SK-N-SH (cell line): ENCODE results near the gene RAC3. TPM values are rescaled to one million over a fixed set of nuclear protein-coding genes. Genes with fewer than 3 reads are reported as not detected.
A peak's percentile ranks its signal among the peaks of the same experiment; 100 is the strongest.

ENCODE experiments used
- CTCF ChIA-PET: fragments of 300-600, 350-600 bp; formaldehyde crosslinking; extraction: SDS; loops from one replicate; lab custom pipeline; 2021; lab: Yijun Ruan, JAX
- POLR2A ChIA-PET: fragments of 350-600 bp; sonication (Branson Sonifier 250); formaldehyde crosslinking; extraction: SDS; loops from one replicate; lab custom pipeline; 2020; ENCODE audit warnings: antibody characterized with exemption, inconsistent platforms; lab: Yijun Ruan, JAX
- DNase-seq: peaks from one replicate; pipeline ENCODE4 v3.0.0; 2012
- H2AFZ ChIP-seq: fragments of 200-600 bp; sonication (generic); 2 replicates; pipeline ENCODE4 v1.8.1; 2016; ENCODE audit warnings: antibody characterized with exemption, mild to moderate bottlenecking, low read depth
- H3F3A ChIP-seq: fragments of 200-600 bp; sonication (generic); replicated peaks from 2 replicates; pipeline ENCODE3; 2016; ENCODE audit warnings: antibody characterized with exemption, mild to moderate bottlenecking; ENCODE audit not compliant: insufficient read depth
- H3K27ac ChIP-seq, 2 experiments: fragments of 200-500 bp in 1 of 2; fragments of 200-600 bp in 1 of 2; sonication (Bioruptor generic) in 1 of 2; sonication (generic), shearing (Covaris generic) in 1 of 2; 2 replicates each; pipeline versions ENCODE4 v1.5.1 to v1.6.1; 2014 to 2016; ENCODE audit warnings: low read depth in 2 of 2, inconsistent platforms in 1 of 2, low read length in 1 of 2, mild to moderate bottlenecking in 1 of 2, mixed read lengths in 1 of 2
- H3K27me3 ChIP-seq: fragments of 200-600 bp; sonication (generic), shearing (Covaris generic); 2 replicates; pipeline ENCODE4 v1.6.1; 2016; ENCODE audit warnings: mixed run types; ENCODE audit not compliant: insufficient read depth
- H3K36me3 ChIP-seq, 2 experiments: fragments of 200-500 bp in 1 of 2; fragments of 200-600 bp in 1 of 2; sonication (Bioruptor generic) in 1 of 2; sonication (generic) in 1 of 2; replicated peaks in 1 of 2; 2 replicates each; pipeline versions ENCODE3 to v1.5.1; 2014 to 2016; ENCODE audit warnings: low read length in 1 of 2, mild to moderate bottlenecking in 1 of 2; ENCODE audit not compliant: insufficient read depth in 2 of 2, control insufficient read depth in 1 of 2
- H3K4me1 ChIP-seq, 2 experiments: fragments of 200-500 bp in 1 of 2; fragments of 200-600 bp in 1 of 2; sonication (Bioruptor generic) in 1 of 2; sonication (generic), shearing (Covaris generic) in 1 of 2; 2 replicates each; pipeline versions ENCODE4 v1.5.1 to v1.6.1; 2014 to 2016; ENCODE audit warnings: low read depth in 1 of 2, low read length in 1 of 2, mixed run types in 1 of 2; ENCODE audit not compliant: insufficient read depth in 2 of 2, control insufficient read depth in 1 of 2
- H3K4me2 ChIP-seq: fragments of 200-600 bp; sonication (generic), shearing (Covaris generic); 2 replicates; pipeline ENCODE4 v1.6.1; 2017; ENCODE audit warnings: mixed run types
- H3K4me3 ChIP-seq, 2 experiments: fragments of 200-500 bp in 1 of 2; fragments of 200-600 bp in 1 of 2; sonication (Bioruptor generic) in 1 of 2; sonication (generic), shearing (Covaris generic) in 1 of 2; 2 replicates each; pipeline versions ENCODE4 v1.5.1 to v1.8.1; 2014 to 2016; ENCODE audit warnings: low read depth in 2 of 2, inconsistent platforms in 1 of 2, low read length in 1 of 2, mild to moderate bottlenecking in 1 of 2, mixed read lengths in 1 of 2, moderate library complexity in 1 of 2
- H3K79me2 ChIP-seq: fragments of 200-600 bp; sonication (generic); 2 replicates; pipeline ENCODE4 v1.8.1; 2017; ENCODE audit warnings: mild to moderate bottlenecking; ENCODE audit not compliant: insufficient read depth
- H3K9ac ChIP-seq: fragments of 200-600 bp; sonication (generic); 2 replicates; pipeline ENCODE4 v1.6.1; 2017; ENCODE audit warnings: mixed run types
- H3K9me2 ChIP-seq: fragments of 200-600 bp; sonication (generic); 2 replicates; pipeline ENCODE4 v1.6.1; 2017; ENCODE audit warnings: mixed run types
- H3K9me3 ChIP-seq: fragments of 200-600 bp; sonication (generic); 2 replicates; pipeline ENCODE4 v1.6.1; 2017; ENCODE audit warnings: mixed run types, mild to moderate bottlenecking, moderate library complexity
- H4K20me1 ChIP-seq: fragments of 200-600 bp; sonication (generic); 2 replicates; pipeline ENCODE4 v1.6.1; 2017; ENCODE audit warnings: mild to moderate bottlenecking, mixed run types; ENCODE audit not compliant: insufficient read depth
- CTCF ChIP-seq: fragments of 200-600 bp; sonication (generic); IDR thresholded peaks from 2 replicates; pipeline ENCODE4 v1.6.1; 2017; ENCODE audit warnings: antibody characterized with exemption, mild to moderate bottlenecking, moderate library complexity
- ELF1 ChIP-seq: IDR thresholded peaks from 2 replicates; pipeline ENCODE4 v1.4.0; 2012
- EP300 ChIP-seq, 2 experiments: IDR thresholded peaks; 2 replicates each; pipeline versions ENCODE4 v1.4.0 to v1.6.1; 2012; ENCODE audit warnings: borderline replicate concordance in 1 of 2, low read depth in 1 of 2, low read length in 1 of 2
- POLR2AphosphoS5 ChIP-seq: IDR thresholded peaks from 2 replicates; pipeline ENCODE4 v1.6.1; 2012; ENCODE audit warnings: low read depth, low read length
- ZBTB33 ChIP-seq: IDR thresholded peaks from 2 replicates; pipeline ENCODE4 v1.4.0; 2012; ENCODE audit warnings: low read depth, borderline replicate concordance
- WGBS: methylation state at CpG from one replicate; pipeline ENCODE4 v1.1.6; 2017; ENCODE audit warnings: low lambda C conversion rate; 5-methylcytosine and 5-hydroxymethylcytosine counted together
- polyA plus RNA-seq, 3 experiments: library from polyadenylated mRNA; depleted of rRNA; stranded (reverse); fragments of >200 nt; gene quantifications; 2 replicates each; pipeline ENCODE4 v1.2.3, GENCODE V29; 2012

RAC3 gene
- polyA plus RNA-seq, 1 of the 3 experiments (the other 2 are of a cell fraction): 83.6 TPM

- TF ChIP-seq CTCF (no peak), ZBTB33 (no peak), ELF1 (no peak), EP300 (IDR thresholded peaks at IDR 0.05; ENCODE audit: borderline replicate concordance in 1 of 2, low read depth in 1 of 2, low read length in 1 of 2) (no peak)
Observed at GRCh38 chr17:82058230-82058854, 26.9 kb downstream of the RAC3 start (continued).

GRCh38 chr17:82058855-82059249 is 27.4 kb downstream of the RAC3 start:
- no peaks in the 10 kb centered on the region for H3K27me3 ChIP-seq
- peaks cover 39 to 98% of the 10 kb centered on the region in 2 experiments for H3K36me3 ChIP-seq
- no peak for DNase-seq
- H3K79me2 ChIP-seq: peaks cover 17% of the 10 kb centered on the region; the same call in 1 of the 2 replicates
- H3K4me2 ChIP-seq: no peak overlapping the region
- POLR2A ChIA-PET: interaction anchor here (0.6 to 1.3 kb wide), 8 partner anchors 18 to 212 kb away, joined by 3 to 4 read pairs (median 3); partner anchors contain the start of genes DCXR and RAC3
- peaks cover 33% of the 10 kb centered on the region for H3F3A ChIP-seq
- WGBS: 96% methylated on average over 10 of the region's 10 CpGs
- H3K27ac ChIP-seq: peak overlapping the region in 1 of 2 experiments; percentile 48; a peak in 1 of 4 replicates
- TF ChIP-seq CTCF: no peak
- TF ChIP-seq POLR2AphosphoS5: peak; percentile 22
- TF ChIP-seq, all 33 proteins: peak for 1
- no peak overlapping the region for H2AFZ ChIP-seq
- H3K9ac ChIP-seq: no peak overlapping the region
- H4K20me1 ChIP-seq: no peaks in the 10 kb centered on the region
- no peaks in the 10 kb centered on the region for H3K9me2 ChIP-seq
- H3K4me3 ChIP-seq: no peak overlapping the region
- CTCF ChIA-PET: interaction anchor here (1.2 to 8.0 kb wide), 7 partner anchors 21 to 99 kb away, joined by 4 to 47 read pairs (median 7); partner anchors contain the start of genes DCXR and RAC3
- peaks cover 0 to 8% of the 10 kb centered on the region in 2 experiments; a peak in 1 of 4 replicates for H3K4me1 ChIP-seq
- no peaks in the 10 kb centered on the region for H3K9me3 ChIP-seq
